NCI-H524 treated with DMSO at 0.1 percent for 48 hours (cell line): ENCODE results near the gene TUBGCP3.

Source experiments
- DNase-seq: peaks from one replicate; lab custom pipeline; 2025; lab: John Stamatoyannopoulos, UW

The TUBGCP3 gene

DNA sequence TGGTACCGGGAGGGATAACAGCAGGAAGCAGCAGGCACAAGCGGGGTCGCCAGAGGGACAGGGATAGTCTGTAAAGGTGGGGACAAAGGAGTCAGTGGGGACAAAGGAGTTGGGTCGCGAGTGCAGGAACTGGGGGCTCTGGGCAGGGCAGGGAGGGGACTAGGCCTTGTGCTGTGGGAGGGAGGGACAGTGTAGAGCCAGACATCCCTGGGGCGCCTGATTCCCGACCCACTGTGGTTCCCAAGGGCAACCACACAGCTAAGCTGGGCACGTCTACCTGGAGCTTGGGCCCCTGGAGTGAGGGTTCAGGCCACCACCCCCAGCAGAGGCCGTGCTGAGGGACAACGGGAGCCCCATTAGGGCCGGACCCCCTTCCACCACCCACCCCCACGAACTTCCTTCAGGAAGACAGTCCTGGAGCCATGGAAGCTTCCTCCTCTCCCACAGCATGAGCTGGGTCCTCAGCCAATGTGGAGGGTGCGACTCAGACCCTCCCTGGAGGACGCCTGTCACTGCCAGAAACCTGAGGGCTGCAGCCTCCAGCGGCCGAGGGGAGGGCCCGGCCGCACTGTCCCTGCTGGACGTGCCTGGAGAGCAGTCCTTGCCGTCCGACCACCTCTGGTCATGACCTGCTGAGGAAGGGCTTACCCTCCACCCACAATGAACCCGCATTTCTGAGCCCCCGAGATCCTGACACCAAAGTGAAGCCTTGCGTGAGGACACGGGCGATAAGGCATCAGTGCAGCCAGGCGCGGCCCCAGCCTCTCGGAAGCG is 133.9 kb downstream of the TUBGCP3 start:
- no peak for DNase-seq

DNA sequence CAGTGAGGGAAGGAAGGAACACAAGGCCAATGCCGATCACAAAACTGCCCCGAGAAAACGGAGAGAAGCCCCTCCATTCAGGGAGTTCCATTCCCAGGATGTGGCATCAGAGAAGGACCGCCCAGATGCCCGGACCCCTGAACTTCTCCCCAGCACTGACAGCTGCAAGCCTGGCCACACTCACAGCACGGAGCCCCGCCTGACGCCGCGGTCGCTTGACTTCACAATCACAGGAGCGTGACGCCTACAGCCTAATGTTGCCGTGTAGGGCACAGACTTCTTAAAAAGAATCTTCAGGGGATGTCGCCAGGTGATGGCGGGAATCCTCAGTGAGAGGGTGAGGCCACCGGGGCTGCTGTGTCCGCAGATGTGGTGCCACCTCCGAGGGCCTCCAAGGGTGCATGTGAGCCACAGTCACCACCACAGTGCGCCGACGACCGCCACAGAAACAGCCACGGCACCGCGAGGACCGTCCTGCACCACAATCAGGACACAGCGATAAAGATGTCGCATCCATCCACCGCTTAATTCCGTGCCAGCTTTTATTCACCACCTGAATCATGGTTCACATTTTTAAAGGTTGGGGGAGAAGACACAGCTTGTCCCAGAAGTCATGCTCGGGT is 134.6 kb downstream of the TUBGCP3 start:
- DNase-seq, result no peak

DNA sequence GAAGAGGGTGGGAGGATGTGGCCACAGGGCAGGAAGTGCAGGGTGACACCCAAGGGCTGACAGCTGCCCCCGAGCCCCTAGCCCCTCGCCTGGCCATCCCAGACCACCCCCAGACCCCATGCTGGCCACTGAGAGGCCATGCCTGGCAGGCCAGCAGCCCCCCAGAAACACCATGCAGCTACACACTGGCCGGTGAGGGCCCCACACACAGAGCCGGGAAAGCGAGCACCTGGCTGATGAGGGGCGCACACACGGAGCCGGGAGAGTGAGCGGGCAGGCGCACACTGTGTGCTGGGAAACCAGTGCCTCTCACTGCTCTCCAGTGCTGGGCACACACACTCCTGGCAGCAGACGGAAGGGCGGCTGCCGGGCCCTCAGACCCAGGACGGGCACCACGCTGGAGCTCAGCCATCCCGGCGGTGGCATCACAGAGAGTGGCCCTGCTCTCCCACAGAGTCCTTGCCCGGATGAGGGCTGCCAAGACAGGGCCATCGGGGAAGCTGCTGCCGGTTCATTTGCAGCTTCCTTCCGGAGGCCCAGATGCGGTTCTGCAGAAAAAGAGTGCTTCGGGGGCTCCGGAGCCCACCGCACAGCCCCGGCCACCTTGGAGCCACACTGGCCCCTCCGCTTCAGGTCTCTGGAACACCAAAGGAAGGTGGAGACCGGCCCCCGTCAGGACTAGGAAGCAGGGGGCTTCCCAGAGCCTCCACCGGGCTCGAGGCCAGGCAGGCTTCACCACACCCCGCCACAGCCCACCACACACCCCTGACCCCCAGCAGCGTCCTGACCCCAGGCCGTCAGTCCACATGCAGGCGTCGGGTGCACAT is 135.4 kb downstream of the TUBGCP3 start:
- no peak for DNase-seq

DNA sequence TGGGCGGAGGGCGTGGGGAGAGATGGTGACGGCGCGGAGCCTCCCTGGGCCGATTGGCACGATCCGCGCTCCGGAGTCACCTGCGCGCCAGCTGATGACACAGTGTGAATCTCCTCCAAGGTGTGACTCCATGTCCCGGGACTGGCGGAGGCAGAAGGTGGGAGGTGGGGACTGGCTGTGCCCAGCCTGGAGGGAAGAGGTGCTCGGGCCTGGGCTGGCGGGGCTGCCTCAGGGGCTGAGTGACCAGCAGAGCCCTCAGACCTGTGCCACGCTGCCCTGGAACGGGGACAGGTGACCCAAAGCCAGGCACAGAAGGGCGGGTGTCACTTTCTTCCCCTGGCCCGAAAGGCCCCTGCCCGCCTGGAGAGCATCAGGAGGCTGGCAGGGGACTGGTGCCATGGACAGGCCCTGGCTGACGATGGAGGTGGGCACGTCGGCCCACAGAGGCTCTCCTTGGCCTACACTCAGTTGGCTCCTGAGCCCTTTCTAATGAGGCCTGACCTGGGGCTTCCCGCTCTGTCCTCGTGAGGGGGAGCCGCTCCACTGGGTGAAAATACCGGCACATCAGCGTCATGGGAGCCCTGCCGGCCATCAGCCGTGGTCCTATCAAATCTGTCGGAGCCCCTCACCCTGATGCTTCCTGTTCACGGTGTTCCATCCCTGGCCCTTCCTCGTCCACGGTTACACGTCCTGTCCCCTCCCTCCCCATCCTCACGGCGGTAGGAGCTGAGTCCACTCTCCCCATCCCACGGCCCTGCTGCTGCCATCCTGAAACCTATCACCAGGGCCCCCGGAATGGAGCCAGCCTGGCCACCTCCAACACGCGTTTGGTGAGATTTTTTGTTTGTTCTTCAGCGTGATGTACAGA is 136.2 kb downstream of the TUBGCP3 start:
- no peak for DNase-seq

DNA sequence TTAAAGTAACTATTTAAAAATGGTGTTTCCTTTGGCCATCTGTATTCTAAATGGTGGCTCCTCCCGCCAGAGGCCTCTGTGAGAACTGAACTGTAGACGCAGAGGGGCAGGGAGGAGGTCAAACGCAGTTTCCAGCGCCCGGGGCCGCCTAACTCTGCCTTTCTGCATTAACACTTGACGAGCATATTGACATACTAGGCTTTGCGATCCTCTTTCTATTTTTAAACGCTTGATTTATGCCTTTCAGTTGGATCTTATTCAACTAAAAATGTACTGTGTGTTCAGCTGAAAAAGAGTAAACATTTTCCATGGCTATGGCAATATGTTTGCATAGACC is 137.1 kb downstream of the TUBGCP3 start:
- DNase-seq, result no peak

DNA sequence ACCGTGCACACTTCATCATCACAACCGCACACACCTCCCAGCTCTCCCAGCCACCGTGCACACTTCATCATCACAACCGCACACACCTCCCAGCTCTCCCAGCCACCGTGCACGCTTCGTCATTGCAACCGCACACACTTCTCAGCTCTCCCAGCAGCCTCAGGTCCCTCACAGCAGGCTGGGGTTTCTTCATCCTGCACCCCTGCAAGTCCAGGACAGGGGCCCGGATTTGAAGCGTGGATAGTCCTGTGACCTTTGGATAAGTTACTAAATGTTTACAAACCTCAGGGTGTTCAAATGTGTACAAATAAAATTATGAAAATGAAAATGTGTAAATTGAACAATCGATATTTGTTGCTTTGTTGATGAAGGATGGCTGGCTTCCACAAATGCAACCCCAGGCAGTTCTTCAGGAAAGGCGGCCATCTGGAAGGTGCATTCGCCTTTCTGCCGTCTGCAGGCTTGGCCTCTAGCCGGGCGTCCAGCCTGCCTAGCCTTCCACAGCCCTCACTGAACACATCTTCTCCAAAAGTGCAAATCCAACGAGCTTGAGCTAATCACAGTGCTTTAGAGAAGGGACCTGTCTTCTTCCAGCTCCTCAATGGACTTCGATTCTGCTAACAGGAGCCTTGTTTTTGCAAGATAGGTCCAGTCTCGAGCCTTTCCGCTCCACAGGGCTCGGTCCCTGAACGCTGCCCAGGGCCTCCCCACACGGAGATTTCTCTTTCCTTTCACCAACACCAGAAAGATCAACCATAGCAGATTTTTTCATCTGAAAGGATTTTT is 137.6 kb downstream of the TUBGCP3 start:
- no peak for DNase-seq

DNA sequence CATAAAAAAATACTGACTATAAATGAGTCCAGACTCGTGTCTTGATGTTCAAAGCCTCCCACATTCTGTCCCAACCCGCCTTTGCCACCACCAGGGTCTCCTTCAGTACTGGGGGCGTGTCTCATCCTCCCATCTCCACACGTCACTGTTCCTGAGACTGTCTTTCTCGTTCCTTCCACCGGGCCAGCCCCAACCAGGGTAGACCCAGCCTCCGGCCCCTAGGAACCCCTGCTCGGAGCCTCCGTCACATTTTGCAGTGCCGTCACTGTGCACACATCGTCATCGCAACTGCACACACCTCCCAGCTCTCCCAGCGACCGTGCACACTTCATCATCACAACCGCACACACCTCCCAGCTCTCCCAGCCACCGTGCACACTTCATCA is 138.4 kb downstream of the TUBGCP3 start:
- no peak for DNase-seq

DNA sequence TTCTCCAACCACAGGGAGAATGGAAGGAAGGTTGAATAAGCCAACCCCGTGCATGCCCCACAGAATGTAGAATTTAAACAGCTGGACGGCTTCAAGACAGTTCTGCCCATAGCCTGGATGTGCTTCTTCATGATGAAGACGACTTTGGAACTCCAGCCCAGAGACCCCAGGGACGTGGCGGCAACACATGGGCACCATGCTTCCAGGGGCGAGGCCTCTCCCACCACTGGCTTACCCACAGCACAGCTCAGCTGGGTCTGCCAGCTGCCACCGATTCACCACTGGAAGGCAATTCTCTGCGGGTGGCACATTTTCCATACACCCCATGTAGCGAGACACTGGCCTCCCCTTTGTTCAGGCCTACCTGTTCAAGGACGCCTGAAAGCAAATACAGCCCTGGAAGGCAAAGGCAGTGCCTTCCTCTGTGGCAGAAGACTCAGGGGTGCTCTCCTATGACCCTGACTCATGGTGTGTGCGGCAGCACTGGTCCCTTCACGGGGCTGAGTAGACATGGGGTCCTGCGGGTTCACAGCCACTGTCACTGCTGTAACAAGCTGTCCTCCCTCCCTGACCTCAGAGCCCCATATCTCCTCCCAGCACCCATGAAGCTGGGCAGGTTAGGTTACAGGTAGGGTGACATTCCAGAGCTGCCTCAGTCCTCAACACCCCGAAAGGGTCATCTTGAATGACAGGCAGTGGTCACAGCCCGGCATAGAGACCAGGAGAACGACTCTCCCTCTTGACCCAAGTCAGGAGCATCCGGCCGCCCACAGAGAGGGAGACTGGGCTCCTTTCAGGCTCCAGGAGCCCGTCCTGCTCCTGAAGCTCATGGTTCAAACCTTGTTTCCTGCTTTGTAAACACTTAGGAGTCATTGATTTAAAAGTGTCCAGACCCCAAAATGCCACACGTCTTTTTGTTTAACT is 139.1 kb downstream of the TUBGCP3 start:
- DNase-seq, result no peak

DNA sequence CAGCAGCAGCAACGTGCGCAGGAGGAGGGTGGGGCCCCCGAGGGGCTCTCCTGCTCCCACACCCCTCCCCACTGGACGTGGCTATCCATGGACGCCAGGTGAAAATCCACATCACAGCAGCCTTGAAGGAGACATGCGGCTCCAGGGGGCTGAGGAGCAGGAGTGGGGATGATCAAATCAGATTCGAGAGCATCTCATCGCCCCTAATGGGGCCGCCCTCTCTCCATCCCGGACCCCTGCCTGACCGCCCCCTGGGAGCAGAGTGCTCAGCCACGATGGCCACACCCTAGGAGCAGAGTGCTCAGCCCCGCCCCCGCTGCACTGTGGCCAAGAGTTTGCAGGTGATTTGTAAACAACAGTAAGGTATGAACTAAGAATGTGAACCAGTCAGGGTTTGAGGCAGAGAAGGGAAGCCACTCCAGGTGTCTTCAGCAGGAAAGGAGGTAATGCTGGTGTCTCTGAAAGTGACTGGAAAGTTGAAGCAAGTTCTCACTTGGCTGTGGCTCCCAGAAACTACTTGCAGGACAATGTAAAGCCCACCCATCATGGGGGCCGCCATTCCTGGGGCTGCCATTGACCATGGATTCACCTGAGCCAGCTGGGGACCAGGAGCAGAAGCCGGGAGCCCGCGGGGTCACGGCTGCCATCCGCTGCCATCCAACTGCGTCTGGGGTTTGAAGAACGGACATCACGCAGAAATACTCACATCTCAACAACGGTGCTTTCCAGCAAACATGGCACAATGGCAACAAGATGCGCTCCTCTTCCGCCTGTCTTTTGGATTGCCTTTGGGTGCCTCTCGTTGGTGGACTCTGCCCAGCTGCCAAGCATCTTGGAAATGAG is 140.0 kb downstream of the TUBGCP3 start:
- no peak for DNase-seq

DNA sequence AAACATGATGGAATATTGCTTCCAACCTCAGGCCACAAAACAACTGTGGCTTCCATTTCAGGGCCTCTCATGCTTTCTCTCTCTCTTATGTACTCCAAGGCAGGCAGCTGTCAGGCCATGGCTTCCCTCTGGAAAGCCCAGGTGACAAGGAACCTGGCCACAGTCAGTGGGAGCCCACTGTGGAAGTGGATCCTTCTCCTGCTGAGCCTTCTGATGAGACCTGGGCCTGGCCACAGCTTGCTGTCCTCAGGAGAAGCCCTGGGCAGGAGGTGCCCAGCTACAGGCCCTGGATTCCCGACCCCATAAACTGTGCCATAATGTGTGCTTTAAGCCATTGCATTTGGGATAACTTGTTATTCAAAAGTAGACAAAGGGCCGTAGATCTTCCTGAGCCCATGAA is 140.6 kb downstream of the TUBGCP3 start:
- DNase-seq, result no peak

DNA sequence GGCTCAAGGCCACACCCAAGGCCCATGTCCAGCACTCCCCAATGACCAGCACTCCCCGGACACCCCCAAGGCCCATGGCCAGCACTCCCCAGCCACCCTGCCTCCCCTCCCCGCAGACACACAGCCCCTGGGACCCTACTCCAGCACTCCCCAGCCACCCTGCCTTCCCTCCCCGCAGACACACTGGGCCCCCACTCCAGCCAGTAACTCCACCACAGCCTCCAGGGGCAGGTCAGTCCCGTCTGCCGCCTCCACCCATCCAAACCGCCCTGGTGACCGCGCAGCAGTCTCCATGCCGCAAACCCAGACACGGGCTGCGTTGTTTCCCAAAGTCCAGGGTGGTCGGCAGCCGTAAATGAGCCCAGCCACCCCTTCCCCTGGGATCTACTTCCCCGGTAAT is 141.1 kb downstream of the TUBGCP3 start:
- DNase-seq, result no peak

DNA sequence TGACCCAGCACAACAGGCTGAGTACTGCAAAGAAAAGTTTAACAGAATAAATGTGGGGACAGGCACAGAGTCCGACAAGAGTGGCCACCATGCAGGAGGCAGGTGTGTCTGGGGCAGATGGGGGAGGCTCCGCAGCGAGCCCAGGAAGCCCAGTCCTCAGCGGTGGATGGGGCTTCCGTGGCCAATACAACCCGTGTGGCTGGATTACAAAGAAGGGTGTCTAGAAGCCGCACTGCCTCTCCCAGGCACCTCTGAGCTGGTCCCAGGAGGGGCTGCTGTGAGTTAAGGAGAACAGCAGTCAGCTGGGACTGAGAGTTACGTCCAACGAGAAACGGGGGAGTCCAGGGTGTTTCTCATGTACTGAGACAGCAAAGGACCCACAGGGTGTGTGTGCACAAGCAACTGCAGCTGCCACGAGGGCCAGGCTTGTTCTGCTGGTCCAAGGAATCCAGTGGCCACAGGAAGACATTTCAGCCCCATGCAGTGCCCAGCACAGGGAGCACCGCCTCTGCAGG is 141.5 kb downstream of the TUBGCP3 start:
- no peak for DNase-seq

DNA sequence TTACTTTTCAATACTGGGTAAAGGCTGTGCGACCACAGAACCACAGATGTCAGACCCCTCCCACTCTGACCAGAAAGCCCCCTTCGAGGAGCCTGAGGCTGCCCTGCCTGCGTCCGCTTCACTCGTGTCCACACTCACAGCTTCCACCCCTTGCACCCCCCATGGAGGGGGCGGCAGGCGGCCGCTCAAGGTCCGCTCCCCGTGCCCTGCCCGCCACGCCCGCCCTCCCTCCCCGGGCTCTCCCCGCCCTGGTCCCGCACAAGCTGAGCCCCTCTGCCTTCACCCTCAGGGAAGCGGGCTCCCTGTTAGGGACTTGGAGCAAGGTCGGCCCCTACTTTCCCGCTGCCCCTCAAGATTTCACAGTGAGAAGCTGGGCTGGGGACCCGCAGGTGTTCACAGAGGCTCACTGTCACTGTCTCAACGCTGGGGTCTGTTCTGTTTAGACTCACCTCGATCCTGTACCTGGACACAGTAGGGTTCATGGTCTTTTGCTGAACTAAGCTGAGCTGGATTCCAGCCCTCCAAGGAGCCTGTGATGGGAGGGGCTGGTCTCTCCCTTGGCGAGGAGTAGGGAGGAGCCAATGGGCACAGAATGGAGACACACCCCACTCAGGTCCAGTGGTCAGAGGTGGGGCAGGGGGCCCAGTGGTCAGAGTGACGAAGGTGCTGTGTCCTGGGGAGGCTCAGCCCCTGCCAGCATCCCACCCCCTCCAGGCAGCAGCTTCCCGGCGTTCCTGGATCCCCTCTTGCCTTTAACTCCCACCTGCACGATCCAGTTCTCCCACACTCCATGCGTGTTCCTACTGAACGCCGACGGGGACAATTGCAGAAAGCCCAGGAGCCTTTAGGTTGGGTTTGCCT is 142.3 kb downstream of the TUBGCP3 start:
- DNase-seq, result no peak

DNA sequence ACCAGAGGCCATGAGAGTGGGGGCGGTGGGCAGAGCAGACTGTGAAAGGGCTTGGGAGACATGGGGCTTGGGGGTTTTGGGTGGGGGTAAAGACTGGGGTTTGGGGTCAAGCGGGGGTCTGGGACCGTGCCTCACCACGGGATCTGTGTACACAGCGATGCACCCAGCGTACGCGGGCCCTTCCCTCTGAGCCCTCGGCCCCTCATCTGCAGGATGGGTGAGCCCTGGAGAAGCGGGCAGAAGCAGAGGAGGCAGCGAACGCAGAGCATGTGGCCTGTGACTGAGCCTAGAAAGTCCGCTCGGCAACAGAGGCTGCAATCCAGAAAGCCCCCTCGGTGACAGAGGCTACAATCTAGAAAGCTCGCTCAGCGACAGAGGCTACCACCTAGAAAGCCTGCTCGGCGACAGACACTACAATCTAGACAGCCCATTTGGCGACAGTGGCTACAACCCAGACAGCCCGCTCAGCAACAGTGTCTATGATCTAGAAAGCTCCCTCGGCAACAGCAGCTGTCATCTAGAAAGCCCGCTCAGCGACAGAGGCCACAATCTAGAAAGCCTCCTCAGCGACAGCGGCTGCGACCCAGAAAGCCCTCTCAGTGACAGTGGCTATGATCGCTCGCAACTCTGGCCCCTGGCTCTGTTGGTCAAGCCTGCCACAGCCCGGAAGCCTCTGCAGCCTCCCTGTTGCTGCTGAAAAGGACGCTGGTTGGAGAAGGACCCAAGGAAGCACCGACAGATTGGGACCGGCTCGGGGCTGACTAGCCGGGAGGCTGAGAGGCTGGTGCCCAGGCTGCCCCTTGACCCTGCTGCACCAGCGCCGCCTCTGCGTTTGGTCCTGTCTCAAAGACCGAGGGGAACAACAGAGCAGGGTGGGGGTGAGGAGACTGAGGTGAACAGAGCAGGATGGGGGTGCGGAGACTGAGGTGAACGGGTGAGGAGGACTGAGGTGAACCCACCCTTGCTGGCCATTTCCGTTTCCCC is 143.2 kb downstream of the TUBGCP3 start:
- no peak for DNase-seq

DNA sequence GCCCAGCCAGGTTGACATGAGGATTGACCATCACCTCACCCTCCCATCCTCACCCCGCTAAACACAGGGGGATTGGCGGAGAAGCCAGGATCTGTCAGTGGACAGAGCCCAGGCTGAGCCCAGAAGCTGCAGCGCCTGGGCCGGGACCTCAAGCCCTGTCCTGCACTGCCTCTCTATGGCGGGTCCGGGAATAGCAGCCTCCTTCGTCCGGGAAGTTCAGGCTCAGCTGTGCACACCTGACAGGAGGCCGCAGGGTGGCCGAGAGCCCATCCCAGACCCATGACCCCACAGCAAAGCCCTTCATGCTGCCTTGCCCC is 144.0 kb downstream of the TUBGCP3 start:
- no peak for DNase-seq

DNA sequence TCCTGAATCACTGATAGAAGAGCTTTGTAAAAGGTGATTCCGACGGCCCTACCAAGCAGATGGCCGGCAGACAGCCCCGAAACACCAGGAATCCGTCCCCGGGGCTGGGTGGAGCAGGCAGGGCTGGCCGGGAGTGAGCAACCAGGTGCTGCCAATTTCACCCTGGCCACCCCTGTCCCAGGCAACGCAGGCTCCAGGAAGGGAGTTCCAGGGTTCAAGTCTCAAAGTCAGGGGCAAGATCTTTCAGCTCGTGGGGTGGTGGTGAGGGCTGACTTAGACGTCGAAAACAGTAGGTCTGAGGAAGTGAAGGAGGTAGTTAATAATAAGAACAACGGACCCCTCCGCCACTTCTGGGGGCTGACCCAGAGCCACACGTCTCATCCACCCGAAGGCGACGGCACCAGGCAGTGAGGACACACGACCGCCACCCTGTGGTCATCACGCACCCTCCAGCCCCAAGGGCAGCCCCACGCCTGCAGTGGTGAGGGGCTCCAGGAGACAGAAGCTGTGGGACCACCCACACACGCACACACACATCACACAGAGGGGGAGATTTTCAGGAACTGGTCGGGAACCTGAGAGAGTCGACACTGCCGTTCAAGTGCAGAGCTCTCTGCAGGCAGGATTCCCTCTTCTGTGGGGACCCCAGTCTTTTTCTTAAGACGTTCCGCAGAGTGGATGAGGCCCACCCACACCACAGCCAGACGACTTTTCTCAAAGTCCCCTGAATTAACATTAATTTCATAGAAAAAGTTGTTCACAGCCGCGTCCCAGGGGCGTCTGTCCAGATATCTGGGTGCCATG is 144.6 kb downstream of the TUBGCP3 start:
- DNase-seq, result no peak
